ENCODE measurements around the gene SNIP1.

DNA sequence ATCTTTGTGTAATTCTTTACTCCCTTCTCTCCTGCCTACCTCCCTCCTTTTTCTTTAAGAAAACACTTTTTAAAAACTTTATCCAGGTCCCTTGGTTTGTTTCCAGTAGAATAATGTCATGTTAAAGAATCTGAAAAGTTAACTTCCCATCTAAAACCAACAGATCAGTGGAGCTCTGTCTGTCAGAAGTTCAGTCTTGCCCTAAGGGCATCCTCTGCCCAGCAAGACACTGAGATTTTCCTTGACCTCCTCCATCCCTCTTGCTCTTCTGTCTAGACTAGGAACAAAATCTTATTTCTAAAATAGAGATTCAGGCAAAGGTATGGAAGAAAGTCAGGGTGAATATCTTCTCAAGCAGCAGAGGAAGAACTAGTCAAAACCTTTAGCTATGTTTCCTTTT is 47.3 kb upstream of the SNIP1 start:
- no peak for TF ChIP-seq EZH2phosphoT487 (IDR thresholded peaks at IDR 0.05; ENCODE audit: low read depth)
- TF ChIP-seq, protein P1, sequence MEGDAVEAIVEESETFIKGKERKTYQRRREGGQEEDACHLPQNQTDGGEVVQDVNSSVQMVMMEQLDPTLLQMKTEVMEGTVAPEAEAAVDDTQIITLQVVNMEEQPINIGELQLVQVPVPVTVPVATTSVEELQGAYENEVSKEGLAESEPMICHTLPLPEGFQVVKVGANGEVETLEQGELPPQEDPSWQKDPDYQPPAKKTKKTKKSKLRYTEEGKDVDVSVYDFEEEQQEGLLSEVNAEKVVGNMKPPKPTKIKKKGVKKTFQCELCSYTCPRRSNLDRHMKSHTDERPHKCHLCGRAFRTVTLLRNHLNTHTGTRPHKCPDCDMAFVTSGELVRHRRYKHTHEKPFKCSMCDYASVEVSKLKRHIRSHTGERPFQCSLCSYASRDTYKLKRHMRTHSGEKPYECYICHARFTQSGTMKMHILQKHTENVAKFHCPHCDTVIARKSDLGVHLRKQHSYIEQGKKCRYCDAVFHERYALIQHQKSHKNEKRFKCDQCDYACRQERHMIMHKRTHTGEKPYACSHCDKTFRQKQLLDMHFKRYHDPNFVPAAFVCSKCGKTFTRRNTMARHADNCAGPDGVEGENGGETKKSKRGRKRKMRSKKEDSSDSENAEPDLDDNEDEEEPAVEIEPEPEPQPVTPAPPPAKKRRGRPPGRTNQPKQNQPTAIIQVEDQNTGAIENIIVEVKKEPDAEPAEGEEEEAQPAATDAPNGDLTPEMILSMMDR (IDR thresholded peaks at IDR 0.05; ENCODE audit: low read depth, low read length), result no peak

Data from OCI-LY3 (cell line).